ENCODE measurements around the gene HARS1. TPM values are rescaled to one million over a fixed set of nuclear protein-coding genes. Genes with fewer than 3 reads are reported as not detected.

The HARS1 gene
- total and polyA plus RNA-seq, 2 donors (not counting 1 experiment from before 2014, with no cell fraction given), result 32.6 to 60.5 TPM

- CTCF ChIA-PET, result interaction anchor here (0.9 kb wide), 1 partner anchor 10 kb away, joined by 3 read pairs; no protein-coding TSS in a partner anchor
- POLR2A ChIA-PET, result no interaction called here
- H4K20me1 ChIP-seq (ENCODE audit: control insufficient read depth, insufficient read depth, low read length, poor library complexity, severe bottlenecking), result peaks cover 5% of the 10 kb centered on the region
- Mint-ChIP-seq H3K4me3 (no peak overlapping the region), H3K4me1 (peaks cover 41% of the 10 kb centered on the region), H3K9me3 (ENCODE audit: insufficient read depth) (no peaks in the 10 kb centered on the region), H3K27me3 (no peaks in the 10 kb centered on the region), H3K27ac (no peak overlapping the region)
- H3K9ac ChIP-seq (ENCODE audit: low read length), result no peak overlapping the region
- 89% methylated on average over 3 of the region's 3 CpGs for WGBS (ENCODE audit: insufficient coverage)
- ATAC-seq (ENCODE audit: low read depth) (no peak), DNase-seq (no peak)
- no peak overlapping the region for H3K27ac ChIP-seq (ENCODE audit: low read length in 2 of 2)
- no peak overlapping the region for H3K4me3 ChIP-seq (ENCODE audit: control extremely low read depth in 1 of 5, extremely low read depth in 1 of 5, insufficient read depth in 1 of 5, low read depth in 2 of 5, low read length in 4 of 5)
- H3K36me3 ChIP-seq (replicated peaks in 1 of 2; ENCODE audit: control extremely low read depth in 1 of 2, control insufficient read depth in 1 of 2, extremely low read depth in 1 of 2, insufficient read depth in 2 of 2, low read length in 1 of 2), result peaks cover 0 to 24% of the 10 kb centered on the region in 2 experiments
- H3K27me3 ChIP-seq (replicated peaks in 1 of 4; ENCODE audit: control extremely low read depth in 1 of 4, control insufficient read depth in 3 of 4, insufficient read depth in 4 of 4, low read length in 3 of 4), result no peaks in the 10 kb centered on the region
- intact Hi-C loops (cut with micrococcal nuclease), result no loop called here
- H3K79me2 ChIP-seq (ENCODE audit: control insufficient read depth, insufficient read depth, low read length), result peaks cover 41% of the 10 kb centered on the region
- TF ChIP-seq EZH2 (IDR thresholded peaks at IDR 0.05; ENCODE audit: borderline replicate concordance, insufficient read depth, low read depth, low read length, poor library complexity, severe bottlenecking) (no peak), CTCF (IDR thresholded peaks at IDR 0.05) (no peak)
- no peaks in the 10 kb centered on the region for H3K9me3 ChIP-seq (ENCODE audit: control extremely low read depth in 1 of 3, control insufficient read depth in 2 of 3, insufficient read depth in 1 of 3, low read length in 2 of 3)
- no peak overlapping the region for H3K4me2 ChIP-seq (replicated peaks; ENCODE audit: low read depth, low read length, poor library complexity, severe bottlenecking)
- H3K4me1 ChIP-seq (ENCODE audit: control insufficient read depth in 2 of 2, insufficient read depth in 2 of 2, low read length in 2 of 2), result peaks cover 15 to 25% of the 10 kb centered on the region in 2 donors
- H2AFZ ChIP-seq (ENCODE audit: insufficient read depth, low read depth, low read length, poor library complexity, severe bottlenecking), result no peak overlapping the region
Measured at GRCh38 chr5:140642718-140643117, 48.5 kb downstream of the HARS1 start.

GRCh38 chr5:140641716-140642115 lies 49.5 kb downstream of the HARS1 start:
- CTCF ChIA-PET, result no interaction called here
- WGBS (ENCODE audit: insufficient coverage), result 93% methylated on average over 7 of the region's 8 CpGs
- Histone ChIP-seq H3K4me3 (ENCODE audit: control extremely low read depth in 1 of 5, extremely low read depth in 1 of 5, insufficient read depth in 1 of 5, low read depth in 2 of 5, low read length in 4 of 5) (no peak overlapping the region), H3K9ac (ENCODE audit: low read length) (no peak overlapping the region), H3K4me1 (ENCODE audit: control insufficient read depth in 2 of 2, insufficient read depth in 2 of 2, low read length in 2 of 2) (peaks cover 11 to 21% of the 10 kb centered on the region in 2 donors), H3K9me3 (ENCODE audit: control extremely low read depth in 1 of 3, control insufficient read depth in 2 of 3, insufficient read depth in 1 of 3, low read length in 2 of 3) (no peaks in the 10 kb centered on the region), H3K4me2 (replicated peaks; ENCODE audit: low read depth, low read length, poor library complexity, severe bottlenecking) (no peak overlapping the region), H2AFZ (ENCODE audit: insufficient read depth, low read depth, low read length, poor library complexity, severe bottlenecking) (no peak overlapping the region), H3K79me2 (ENCODE audit: control insufficient read depth, insufficient read depth, low read length) (peaks cover 35% of the 10 kb centered on the region), H3K36me3 (replicated peaks in 1 of 2; ENCODE audit: control extremely low read depth in 1 of 2, control insufficient read depth in 1 of 2, extremely low read depth in 1 of 2, insufficient read depth in 2 of 2, low read length in 1 of 2) (peaks cover 0 to 24% of the 10 kb centered on the region in 2 experiments), H3K27ac (ENCODE audit: low read length in 2 of 2) (no peak overlapping the region), H3K27me3 (replicated peaks in 1 of 4; ENCODE audit: control extremely low read depth in 1 of 4, control insufficient read depth in 3 of 4, insufficient read depth in 4 of 4, low read length in 3 of 4) (no peaks in the 10 kb centered on the region), H4K20me1 (ENCODE audit: control insufficient read depth, insufficient read depth, low read length, poor library complexity, severe bottlenecking) (peaks cover 4% of the 10 kb centered on the region)
- Mint-ChIP-seq H3K4me3 (peak overlapping the region; percentile 2), H3K27me3 (no peaks in the 10 kb centered on the region), H3K4me1 (peaks cover 33% of the 10 kb centered on the region), H3K27ac (no peak overlapping the region), H3K9me3 (ENCODE audit: insufficient read depth) (no peaks in the 10 kb centered on the region)
- TF ChIP-seq EZH2 (IDR thresholded peaks at IDR 0.05; ENCODE audit: borderline replicate concordance, insufficient read depth, low read depth, low read length, poor library complexity, severe bottlenecking), result no peak
- TF ChIP-seq CTCF (IDR thresholded peaks at IDR 0.05), result no peak
- DNase-seq (no peak), ATAC-seq (ENCODE audit: low read depth) (no peak)
- POLR2A ChIA-PET, result interaction anchor here (0.6 kb wide), 1 partner anchor 55 kb away, joined by 6 read pairs; no protein-coding TSS in a partner anchor
- intact Hi-C loops (cut with micrococcal nuclease), result no loop called here

Measured in B cell (primary cell).